H9 (cell line): Measurements from ENCODE around the gene LIN7A. TPM values are rescaled to one million over a fixed set of nuclear protein-coding genes. Genes with fewer than 3 reads are reported as not detected.

Experiments
- DNase-seq: peaks from one replicate; pipeline ENCODE4 v3.0.0-alpha.2; 2017
- H2AFZ ChIP-seq: one replicate; pipeline ENCODE4 v1.6.1; 2013; ENCODE audit warnings: mild to moderate bottlenecking, low read length, control low read depth, moderate library complexity
- H2AK5ac ChIP-seq: 2 replicates; pipeline ENCODE4 v1.6.1; 2013; ENCODE audit warnings: low read length, control low read depth, mixed read lengths; ENCODE audit not compliant: insufficient read length
- H2BK120ac ChIP-seq: one replicate; pipeline ENCODE4 v1.6.1; 2013; ENCODE audit warnings: low read depth, mild to moderate bottlenecking, low read length, control low read depth, inconsistent platforms; ENCODE audit not compliant: poor library complexity, severe bottlenecking
- H2BK12ac ChIP-seq: 2 replicates; pipeline ENCODE4 v1.6.1; 2013; ENCODE audit warnings: low read length, control low read depth, mixed read lengths, low read depth; ENCODE audit not compliant: insufficient read length
- H2BK15ac ChIP-seq: 2 replicates; pipeline ENCODE4 v1.6.1; 2013; ENCODE audit warnings: low read depth, low read length, control low read depth
- H2BK20ac ChIP-seq: one replicate; pipeline ENCODE4 v1.6.1; 2013; ENCODE audit warnings: low read depth, mild to moderate bottlenecking, low read length, control low read depth, inconsistent platforms; ENCODE audit not compliant: poor library complexity, severe bottlenecking
- H2BK5ac ChIP-seq: 2 replicates; pipeline ENCODE4 v1.6.1; 2013; ENCODE audit warnings: low read length, control low read depth, mixed read lengths; ENCODE audit not compliant: insufficient read length
- H3K14ac ChIP-seq: 2 replicates; pipeline ENCODE4 v1.6.1; 2013; ENCODE audit warnings: low read length, control low read depth; ENCODE audit not compliant: insufficient read depth
- H3K18ac ChIP-seq: 2 replicates; pipeline ENCODE4 v1.6.1; 2013; ENCODE audit warnings: low read depth, mild to moderate bottlenecking, mixed read lengths, low read length, control low read depth; ENCODE audit not compliant: insufficient read length
- H3K23ac ChIP-seq: 2 replicates; pipeline ENCODE4 v1.6.1; 2013; ENCODE audit warnings: low read length, control low read depth, mixed read lengths, low read depth; ENCODE audit not compliant: insufficient read length
- H3K23me2 ChIP-seq: 2 replicates; pipeline ENCODE4 v1.6.1; 2013; ENCODE audit warnings: low read depth, mild to moderate bottlenecking, mixed read lengths, low read length, control low read depth; ENCODE audit not compliant: insufficient read length, poor library complexity, severe bottlenecking
- H3K27ac ChIP-seq: 2 replicates; pipeline ENCODE4 v1.5.1; 2013; ENCODE audit warnings: low read length, control low read depth, mixed read lengths, low read depth; ENCODE audit not compliant: insufficient read length
- H3K27me3 ChIP-seq: 2 replicates; pipeline ENCODE4 v1.6.1; 2013; ENCODE audit warnings: low read length, control low read depth, inconsistent platforms; ENCODE audit not compliant: insufficient read depth
- H3K4ac ChIP-seq: 2 replicates; pipeline ENCODE4 v1.6.1; 2013; ENCODE audit warnings: low read depth, mild to moderate bottlenecking, control low read depth, inconsistent platforms, low read length, moderate library complexity
- H3K4me1 ChIP-seq: 2 replicates; pipeline ENCODE4 v1.6.1; 2013; ENCODE audit warnings: low read length, control low read depth, inconsistent platforms; ENCODE audit not compliant: insufficient read depth
- H3K4me2 ChIP-seq: 2 replicates; pipeline ENCODE4 v1.6.1; 2013; ENCODE audit warnings: low read length, control low read depth, mixed read lengths; ENCODE audit not compliant: insufficient read length, insufficient read depth
- H3K56ac ChIP-seq: 2 replicates; pipeline ENCODE4 v1.6.1; 2013; ENCODE audit warnings: low read depth, mild to moderate bottlenecking, mixed read lengths, low read length, control low read depth; ENCODE audit not compliant: insufficient read length
- H3K79me1 ChIP-seq: 2 replicates; pipeline ENCODE4 v1.6.1; 2013; ENCODE audit warnings: low read depth, mild to moderate bottlenecking, moderate library complexity, low read length, control low read depth, inconsistent platforms; ENCODE audit not compliant: insufficient read depth, poor library complexity, severe bottlenecking
- H3K79me2 ChIP-seq: 2 replicates; pipeline ENCODE4 v1.6.1; 2013; ENCODE audit warnings: low read length, control low read depth, inconsistent platforms; ENCODE audit not compliant: insufficient read depth
- H3K9ac ChIP-seq: 2 replicates; pipeline ENCODE4 v1.6.1; 2013; ENCODE audit warnings: low read length, control low read depth, mixed read lengths; ENCODE audit not compliant: insufficient read length; ENCODE audit errors: extremely low read depth
- H3K9me3 ChIP-seq: one replicate; pipeline ENCODE4 v1.6.1; 2013; ENCODE audit warnings: low read depth, low read length, inconsistent platforms; ENCODE audit not compliant: control insufficient read depth
- H3T11ph ChIP-seq: one replicate; pipeline ENCODE4 v1.6.1; 2013; ENCODE audit warnings: mild to moderate bottlenecking, low read length, control low read depth, inconsistent platforms
- H4K20me1 ChIP-seq: one replicate; pipeline ENCODE4 v1.6.1; 2013; ENCODE audit not compliant: control insufficient read depth, insufficient read length, insufficient read depth
- H4K5ac ChIP-seq: 2 replicates; pipeline ENCODE4 v1.6.1; 2013; ENCODE audit warnings: low read depth, mild to moderate bottlenecking, mixed read lengths, low read length, control low read depth; ENCODE audit not compliant: insufficient read length
- H4K8ac ChIP-seq: replicated peaks from 2 replicates; pipeline ENCODE4 v1.6.1; 2013; ENCODE audit warnings: low read length, control low read depth, mixed read lengths, low read depth; ENCODE audit not compliant: insufficient read length
- H4K91ac ChIP-seq: 2 replicates; pipeline ENCODE4 v1.6.1; 2013; ENCODE audit warnings: low read depth, mild to moderate bottlenecking, moderate library complexity, mixed read lengths, low read length, control low read depth; ENCODE audit not compliant: insufficient read length
- H3K27ac Mint-ChIP-seq, 3 experiments: 2 replicates in 2 of 3; 3 replicates in 1 of 3; pipeline ENCODE4 v1.8.0; 2020 to 2021; ENCODE audit warnings: mixed read lengths in 3 of 3, mild to moderate bottlenecking in 1 of 3, moderate library complexity in 1 of 3
- H3K27me3 Mint-ChIP-seq: 2 replicates; pipeline ENCODE4 v1.8.0; 2021; ENCODE audit warnings: low read depth, mild to moderate bottlenecking, moderate library complexity, mixed read lengths
- H3K36me3 Mint-ChIP-seq, 3 experiments: 2 replicates in 2 of 3; 3 replicates in 1 of 3; pipeline ENCODE4 v1.8.0; 2020 to 2021; ENCODE audit warnings: low read depth in 3 of 3, mixed read lengths in 3 of 3; ENCODE audit not compliant: insufficient read depth in 1 of 3
- H3K4me1 Mint-ChIP-seq, 2 experiments: 2 replicates each; pipeline ENCODE4 v1.8.0; 2020; ENCODE audit warnings: mixed read lengths in 2 of 2
- H3K4me3 Mint-ChIP-seq, 2 experiments: 2 replicates in 1 of 2; 3 replicates in 1 of 2; pipeline ENCODE4 v1.8.0; 2020 to 2021; ENCODE audit warnings: mild to moderate bottlenecking in 2 of 2, mixed read lengths in 2 of 2, moderate library complexity in 1 of 2
- H3K9me3 Mint-ChIP-seq, 2 experiments: 2 replicates in 1 of 2; 3 replicates in 1 of 2; pipeline ENCODE4 v1.8.0; 2020; ENCODE audit warnings: mild to moderate bottlenecking in 2 of 2, mixed read lengths in 2 of 2, moderate library complexity in 1 of 2
- CTCF ChIP-seq: fragments of 200-600 bp; sonication (generic); conservative IDR thresholded peaks from 3 replicates; pipeline ENCODE4 v1.8.0; 2021; ENCODE audit warnings: antibody characterized with exemption, mild to moderate bottlenecking
- WGBS: extraction: QIAGEN DNeasy Blood & Tissue Kit; methylation state at CpG from one replicate; pipeline ENCODE4 v1.1.7; 2013; ENCODE audit warnings: missing lambda C conversion rate, low lambda C conversion rate, mixed read lengths; ENCODE audit not compliant: insufficient read length; ENCODE audit errors: extremely low coverage; 5-methylcytosine and 5-hydroxymethylcytosine counted together
- total RNA-seq: library from RNA; stranded (reverse); gene quantifications from 2 replicates; pipeline ENCODE4 v1.2.1, GENCODE V29; 2021

Gene LIN7A
- total RNA-seq, 1 experiment from 2014 or later: 18.3 TPM

DNA sequence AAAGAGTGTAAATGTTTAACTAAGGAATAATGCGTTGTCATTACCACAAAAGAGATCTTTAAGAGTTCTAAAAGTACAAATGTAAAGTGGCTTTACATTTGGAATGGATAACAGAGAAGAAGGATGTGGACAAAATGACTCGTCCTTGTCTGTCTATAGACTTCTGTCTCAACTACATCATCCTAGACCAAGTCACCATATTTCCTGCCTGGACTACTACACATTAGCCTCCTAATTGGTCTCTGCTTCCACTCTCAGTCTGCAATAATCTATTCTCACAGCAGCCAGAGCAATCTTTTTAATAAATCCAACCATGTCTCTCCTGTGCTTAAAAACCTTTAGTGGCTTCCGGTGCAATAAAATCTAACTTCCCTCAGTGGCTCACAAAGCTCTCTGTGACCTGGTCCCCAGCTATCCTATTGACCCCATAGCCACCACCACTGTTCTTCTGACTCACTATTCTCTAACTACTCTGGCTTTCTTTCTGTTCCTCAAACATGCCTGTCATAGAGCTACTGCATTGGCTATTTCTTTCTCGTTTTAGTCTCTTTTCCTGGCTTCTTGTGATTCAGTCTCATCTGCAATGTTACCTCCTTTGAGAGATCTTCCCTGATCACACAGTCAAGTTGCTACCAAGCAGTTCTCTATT, 130.0 kb downstream of the LIN7A start:
- Histone ChIP-seq H3K23me2 (no peaks in the 10 kb centered on the region), H3K79me1 (no peaks in the 10 kb centered on the region), H3K18ac (no peak overlapping the region), H2AK5ac (no peak overlapping the region), H3T11ph (no peak overlapping the region), H3K4me1 (no peaks in the 10 kb centered on the region), H2BK12ac (no peak overlapping the region), H4K20me1 (no peaks in the 10 kb centered on the region), H3K56ac (no peak overlapping the region), H3K9me3 (no peaks in the 10 kb centered on the region), H4K5ac (no peak overlapping the region), H3K23ac (no peak overlapping the region), H3K4me2 (no peak overlapping the region), H2BK15ac (no peak overlapping the region), H4K8ac (no peak overlapping the region), H3K79me2 (no peaks in the 10 kb centered on the region), H2AFZ (no peak overlapping the region), H3K27me3 (no peaks in the 10 kb centered on the region), H3K9ac (no peak overlapping the region), H3K27ac (no peak overlapping the region), H4K91ac (no peak overlapping the region), H3K14ac (no peak overlapping the region), H2BK5ac (no peak overlapping the region), H2BK20ac (no peak overlapping the region), H2BK120ac (no peak overlapping the region), H3K4ac (no peak overlapping the region)
- Mint-ChIP-seq H3K27me3 (no peaks in the 10 kb centered on the region), H3K4me3 (no peak overlapping the region), H3K27ac (no peak overlapping the region), H3K4me1 (no peaks in the 10 kb centered on the region), H3K36me3 (peaks cover 2 to 41% (median 15%) of the 10 kb centered on the region in 3 experiments; a peak in 5 of 7 replicates), H3K9me3 (no peaks in the 10 kb centered on the region)
- DNase-seq: no peak
- TF ChIP-seq CTCF: no peak
- no CpG with 5 or more reads among the region's 4 CpGs for WGBS
